VCaP (cell line): ENCODE measurements around the gene ZFHX3.

Experiments used
- H3K27ac ChIP-seq: fragments of 450-650 bp; 2 replicates; pipeline ENCODE4 v1.5.1; 2017
- CTCF ChIP-seq: fragments of 450-650 bp; conservative IDR thresholded peaks from 2 replicates; pipeline ENCODE4 v1.5.1; 2017; ENCODE audit warnings: mild to moderate bottlenecking, moderate library complexity

The ZFHX3 gene

GRCh38 chr16:73076324-73076810 lies 28.4 kb upstream of the ZFHX3 start:
- no peak overlapping the region for H3K27ac ChIP-seq
- TF ChIP-seq CTCF = no peak

- TF ChIP-seq CTCF = no peak
Measured at GRCh38 chr16:73074382-73074781, 26.5 kb upstream of the ZFHX3 start.

GRCh38 chr16:73072051-73072450 lies 24.1 kb upstream of the ZFHX3 start:
- peak overlapping the region; percentile 91 for H3K27ac ChIP-seq

More at GRCh38 chr16:73074382-73074781, 26.5 kb upstream of the ZFHX3 start:
- H3K27ac ChIP-seq = no peak overlapping the region

GRCh38 chr16:73071131-73071940 lies 23.4 kb upstream of the ZFHX3 start:
- H3K27ac ChIP-seq = peak overlapping the region; percentile 91
- 0 out of 2 replicates have a peak, but pooled peaks have one; percentile 12 for TF ChIP-seq CTCF

GRCh38 chr16:73069581-73070262 lies 21.8 kb upstream of the ZFHX3 start:
- H3K27ac ChIP-seq = peak overlapping the region; percentile 91
- no peak for TF ChIP-seq CTCF

- no peak overlapping the region for H3K27ac ChIP-seq
Measured at GRCh38 chr16:73068541-73069401, 20.8 kb upstream of the ZFHX3 start.

More at GRCh38 chr16:73068541-73069401, 20.8 kb upstream of the ZFHX3 start:
- no peak for TF ChIP-seq CTCF
